Stomach (tissue), 9 donors: ENCODE measurements around the gene WNK1. TPM values are rescaled to one million over a fixed set of nuclear protein-coding genes. Genes with fewer than 3 reads are reported as not detected.

Experiments used
- DNase-seq, 2 donors: peaks; one replicate each; pipeline versions ENCODE4 v3.0.0 to v3.0.0-alpha.2; 2013 to 2019
- H3K27ac ChIP-seq, 5 donors: fragments of 200-600 bp in 4 of 5; sonication (generic) in 4 of 5; one replicate each; pipeline ENCODE4 v1.5.1; 2013 to 2019; ENCODE audit warnings: mild to moderate bottlenecking in 1 of 5, moderate library complexity in 1 of 5
- H3K27me3 ChIP-seq, 3 donors: fragments of 200-600 bp; sonication (generic); one replicate each; pipeline ENCODE4 v1.5.1; 2017 to 2019; ENCODE audit warnings: mixed run types in 1 of 3
- H3K36me3 ChIP-seq, 4 donors: fragments of 200-600 bp; sonication (generic); 1 replicate in 3 of 4; 2 replicates in 1 of 4; pipeline ENCODE4 v1.5.1; 2016 to 2019
- H3K4me1 ChIP-seq, 4 donors: fragments of 200-600 bp; sonication (generic); one replicate each; pipeline ENCODE4 v1.5.1; 2016 to 2019
- H3K4me3 ChIP-seq, 4 donors: fragments of 200-600 bp; sonication (generic) in 3 of 4; one replicate each; pipeline ENCODE4 v1.5.1; 2016 to 2019; ENCODE audit warnings: mild to moderate bottlenecking in 1 of 4
- H3K9me3 ChIP-seq, 4 donors: fragments of 200-600 bp; sonication (generic); one replicate each; pipeline ENCODE4 v1.5.1; 2016 to 2019
- CTCF ChIP-seq, 7 experiments: fragments of 450-650 bp in 4 of 7; fragments of 200-600 bp in 3 of 7; sonication (generic) in 3 of 7; IDR thresholded peaks; one replicate each; pipeline ENCODE4 v1.5.1; 2016 to 2019; ENCODE audit warnings: antibody characterized with exemption in 7 of 7, control low read depth in 2 of 7, mild to moderate bottlenecking in 1 of 7
- EP300 ChIP-seq: sonication (generic); formaldehyde crosslinking; IDR thresholded peaks from one replicate; pipeline ENCODE4 v1.6.1; 2017; ENCODE audit warnings: antibody characterized with exemption
- POLR2A ChIP-seq, 4 donors: fragments of 450-650 bp; IDR thresholded peaks; one replicate each; pipeline ENCODE4 v1.6.1; 2016; ENCODE audit warnings: antibody characterized with exemption in 4 of 4, control low read depth in 2 of 4, mild to moderate bottlenecking in 1 of 4, moderate library complexity in 1 of 4
- POLR2AphosphoS5 ChIP-seq, 3 donors: sonication (generic); formaldehyde crosslinking; IDR thresholded peaks; one replicate each; pipeline ENCODE4 v1.6.1; 2016; ENCODE audit warnings: antibody characterized with exemption in 3 of 3
- WGBS, 5 donors: extraction: QIAGEN DNeasy Blood & Tissue Kit in 3 of 5; methylation state at CpG; one replicate each; pipeline versions ENCODE4 v1.1.5 to v1.1.7; 2013 to 2018; 5-methylcytosine and 5-hydroxymethylcytosine counted together
- intact Hi-C: fragments of 100-400 bp; cut with DNase I; formaldehyde crosslinking; loops from one replicate; pipeline ENCODE4 v1.15.1; 2023; ENCODE audit warnings: low total_unique reads
- polyA plus RNA-seq, 3 donors: library from polyadenylated mRNA; stranded (reverse); fragments of 200-250 nt; gene quantifications; one replicate each; pipeline ENCODE4 v1.2.3, GENCODE V29; 2013
- total RNA-seq, 5 donors: library from RNA; depleted of rRNA; stranded (reverse); fragments of >200 nt; gene quantifications; one replicate each; pipeline versions ENCODE4 v1.1.0 to v1.2.3, GENCODE V29; 2014 to 2016
- donor health status: healthy with polysubstance abuse.
- donor health status: Bipolar disorder and iron deficiency.
- donor health status: healthy.

Gene WNK1
- total and polyA plus RNA-seq, 8 donors: 13.2 to 192 (median 84.5) TPM

- DNase-seq: no peak
- Histone ChIP-seq H3K4me1 (peaks cover 0 to 20% (median 0%) of the 10 kb centered on the region in 4 donors), H3K9me3 (no peaks in the 10 kb centered on the region), H3K27ac (no peak overlapping the region), H3K4me3 (no peak overlapping the region), H3K36me3 (no peaks in the 10 kb centered on the region), H3K27me3 (no peaks in the 10 kb centered on the region)
- intact Hi-C loops: no loop called here
- no peak for TF ChIP-seq POLR2A (IDR thresholded peaks at IDR 0.05)
- no peak for TF ChIP-seq EP300
- no peak for TF ChIP-seq POLR2AphosphoS5 (IDR thresholded peaks at IDR 0.05)
- WGBS, 5 donors: 37 to 47% (median 39%) methylated on average over 5 of the region's 5 CpGs
Observed at GRCh38 chr12:726281-727140, 25.9 kb upstream of the WNK1 start.

- H3K9me3 ChIP-seq: no peaks in the 10 kb centered on the region
- H3K27ac ChIP-seq: no peak overlapping the region
- no peaks in the 10 kb centered on the region for H3K27me3 ChIP-seq
- peaks cover 0 to 20% (median 0%) of the 10 kb centered on the region in 4 donors for H3K4me1 ChIP-seq
- no peak overlapping the region for H3K4me3 ChIP-seq
- intact Hi-C loops: no loop called here
- TF ChIP-seq POLR2A (IDR thresholded peaks at IDR 0.05): no peak
- DNase-seq: no peak
- 87 to 97% (median 96%) methylated on average over 6 of the region's 6 CpGs for WGBS, 5 donors
- no peaks in the 10 kb centered on the region for H3K36me3 ChIP-seq
Observed at GRCh38 chr12:727321-727720, 25.1 kb upstream of the WNK1 start.

- TF ChIP-seq POLR2AphosphoS5 (IDR thresholded peaks at IDR 0.05) (no peak), CTCF (IDR thresholded peaks at IDR 0.05) (no peak), POLR2A (IDR thresholded peaks at IDR 0.05) (no peak), EP300 (no peak)
- peaks cover 0 to 18% (median 0%) of the 10 kb centered on the region in 4 donors for H3K4me1 ChIP-seq
- no peak overlapping the region for H3K4me3 ChIP-seq
- 60 to 72% (median 71%) methylated on average over 2 of the region's 2 CpGs for WGBS, 5 donors
- DNase-seq: peak in 1 of 2 donors; percentile 43
- H3K27me3 ChIP-seq: no peaks in the 10 kb centered on the region
- intact Hi-C loops: no loop called here
- H3K9me3 ChIP-seq: no peaks in the 10 kb centered on the region
- no peak overlapping the region for H3K27ac ChIP-seq
- H3K36me3 ChIP-seq: no peaks in the 10 kb centered on the region
Observed at GRCh38 chr12:728781-729180, 23.6 kb upstream of the WNK1 start.

- H3K4me1 ChIP-seq: peaks cover 0 to 13% (median 0%) of the 10 kb centered on the region in 4 donors
- no peak for DNase-seq
- H3K36me3 ChIP-seq: no peaks in the 10 kb centered on the region
- TF ChIP-seq POLR2A (IDR thresholded peaks at IDR 0.05) (no peak), EP300 (no peak), CTCF (IDR thresholded peaks at IDR 0.05) (no peak), POLR2AphosphoS5 (IDR thresholded peaks at IDR 0.05) (no peak)
- no peaks in the 10 kb centered on the region for H3K27me3 ChIP-seq
- H3K9me3 ChIP-seq: no peaks in the 10 kb centered on the region
- H3K27ac ChIP-seq: peak overlapping the region in 1 of 5 donors; percentile 40
- H3K4me3 ChIP-seq: no peak overlapping the region
- intact Hi-C loops: no loop called here
Observed at GRCh38 chr12:729221-729620, 23.2 kb upstream of the WNK1 start.

GRCh38 chr12:730550-730949, 21.8 kb upstream of the WNK1 start:
- intact Hi-C loops: no loop called here
- H3K4me3 ChIP-seq: no peak overlapping the region
- TF ChIP-seq POLR2AphosphoS5 (IDR thresholded peaks at IDR 0.05) (no peak), EP300 (no peak), CTCF (IDR thresholded peaks at IDR 0.05) (no peak), POLR2A (IDR thresholded peaks at IDR 0.05) (no peak)
- peaks cover 0 to 9% (median 0%) of the 10 kb centered on the region in 4 donors for H3K4me1 ChIP-seq
- no peak for DNase-seq
- H3K36me3 ChIP-seq: no peaks in the 10 kb centered on the region
- H3K27ac ChIP-seq: no peak overlapping the region
- H3K9me3 ChIP-seq: no peaks in the 10 kb centered on the region
- H3K27me3 ChIP-seq: no peaks in the 10 kb centered on the region
- 85 to 92% (median 90%) methylated on average over 9 of the region's 9 CpGs for WGBS, 5 donors
